NCI-H82 treated with DMSO at 0.1 percent for 48 hours (cell line): ENCODE results near the gene CDKN2B.
"Not testable (repeated sequence)": the region's sequence is repeated elsewhere in the genome, so short reads cannot be mapped to it uniquely, and the experiment has no call there.

Experiments used
- DNase-seq: peaks from one replicate; lab custom pipeline; 2025; ENCODE audit not compliant: unreplicated experiment; lab: John Stamatoyannopoulos, UW

CDKN2B gene

GRCh38 chr9:22008717-22009505, at the start of gene CDKN2B:
CDKN2B (minus strand) TSS chr9:22009305; CDS start chr9:22008953, 352 bp downstream.
- peak; percentile 83 for DNase-seq

- not testable (repeated sequence) for DNase-seq
Measured at GRCh38 chr9:22057972-22058371, 48.9 kb upstream of the CDKN2B start.

GRCh38 chr9:22056402-22056801, 47.3 kb upstream of the CDKN2B start:
- no peak for DNase-seq

GRCh38 chr9:22055090-22055489, 46.0 kb upstream of the CDKN2B start:
- DNase-seq, result no peak

GRCh38 chr9:22054529-22054928, 45.4 kb upstream of the CDKN2B start:
- DNase-seq, result no peak

GRCh38 chr9:22054076-22054475, 45.0 kb upstream of the CDKN2B start:
- DNase-seq, result no peak

- no peak for DNase-seq
Measured at GRCh38 chr9:22053178-22053577, 44.1 kb upstream of the CDKN2B start.

- DNase-seq, result no peak
Measured at GRCh38 chr9:22052376-22052945, 43.4 kb upstream of the CDKN2B start.

GRCh38 chr9:22050924-22051323, 41.8 kb upstream of the CDKN2B start:
- no peak for DNase-seq

- no peak for DNase-seq
Measured at GRCh38 chr9:22049411-22049810, 40.3 kb upstream of the CDKN2B start.

GRCh38 chr9:22047596-22047995, 38.5 kb upstream of the CDKN2B start:
- no peak for DNase-seq

GRCh38 chr9:22046243-22046885, 37.3 kb upstream of the CDKN2B start:
- DNase-seq, result no peak

GRCh38 chr9:22045423-22045822, 36.3 kb upstream of the CDKN2B start:
- DNase-seq, result no peak

GRCh38 chr9:22044583-22044982, 35.5 kb upstream of the CDKN2B start:
- no peak for DNase-seq

GRCh38 chr9:22043928-22044327, 34.8 kb upstream of the CDKN2B start:
- no peak for DNase-seq

GRCh38 chr9:22041775-22042174, 32.7 kb upstream of the CDKN2B start:
- DNase-seq, result no peak

- DNase-seq, result no peak
Measured at GRCh38 chr9:22041344-22041743, 32.2 kb upstream of the CDKN2B start.

- no peak for DNase-seq
Measured at GRCh38 chr9:22040760-22041159, 31.7 kb upstream of the CDKN2B start.

- no peak for DNase-seq
Measured at GRCh38 chr9:22039258-22039657, 30.2 kb upstream of the CDKN2B start.

GRCh38 chr9:22037954-22038690, 29.0 kb upstream of the CDKN2B start:
- no peak for DNase-seq

- no peak for DNase-seq
Measured at GRCh38 chr9:22036866-22037626, 27.9 kb upstream of the CDKN2B start.
